ENCODE results near the gene KIAA1549. TPM values are rescaled to one million over a fixed set of nuclear protein-coding genes. Genes with fewer than 3 reads are reported as not detected.

The KIAA1549 gene
- total RNA-seq, 1 donor = 5.1 TPM

- DNase-seq (ENCODE audit: low read depth in 2 of 3, low spot score in 2 of 3) = no peak
Measured at GRCh38 chr7:138864667-138865066, 116.5 kb downstream of the KIAA1549 start.

- no peak for DNase-seq (ENCODE audit: low read depth in 2 of 3, low spot score in 2 of 3)
Measured at GRCh38 chr7:138863931-138864330, 117.3 kb downstream of the KIAA1549 start.

GRCh38 chr7:138861051-138861450, 120.1 kb downstream of the KIAA1549 start:
- no peak for DNase-seq (ENCODE audit: low read depth in 2 of 3, low spot score in 2 of 3)

GRCh38 chr7:138857728-138858127, 123.5 kb downstream of the KIAA1549 start:
- no peak for DNase-seq (ENCODE audit: low read depth in 2 of 3, low spot score in 2 of 3)

GRCh38 chr7:138854115-138854645, 127.0 kb downstream of the KIAA1549 start:
- no peak for DNase-seq (ENCODE audit: low read depth in 2 of 3, low spot score in 2 of 3)

- no peak for DNase-seq (ENCODE audit: low read depth in 2 of 3, low spot score in 2 of 3)
Measured at GRCh38 chr7:138853448-138853847, 127.7 kb downstream of the KIAA1549 start.

- DNase-seq (ENCODE audit: low read depth in 2 of 3, low spot score in 2 of 3) = no peak
Measured at GRCh38 chr7:138852469-138852868, 128.7 kb downstream of the KIAA1549 start.

- DNase-seq (ENCODE audit: low read depth in 2 of 3, low spot score in 2 of 3) = no peak
Measured at GRCh38 chr7:138849701-138850100, 131.5 kb downstream of the KIAA1549 start.

GRCh38 chr7:138848056-138848980, 132.9 kb downstream of the KIAA1549 start:
- no peak for DNase-seq (ENCODE audit: low read depth in 2 of 3, low spot score in 2 of 3)

GRCh38 chr7:138845711-138846110, 135.5 kb downstream of the KIAA1549 start:
- no peak for DNase-seq (ENCODE audit: low read depth in 2 of 3, low spot score in 2 of 3)

GRCh38 chr7:138843632-138844580, 137.3 kb downstream of the KIAA1549 start:
- no peak for DNase-seq (ENCODE audit: low read depth in 2 of 3, low spot score in 2 of 3)

- peak in 2 of 3 donors; percentile 70 to 74 for DNase-seq (ENCODE audit: low read depth in 2 of 3, low spot score in 2 of 3)
Measured at GRCh38 chr7:138842111-138842510, 139.1 kb downstream of the KIAA1549 start.

GRCh38 chr7:138838166-138838565, 143.0 kb downstream of the KIAA1549 start:
- no peak for DNase-seq (ENCODE audit: low read depth in 2 of 3, low spot score in 2 of 3)

- DNase-seq (ENCODE audit: low read depth in 2 of 3, low spot score in 2 of 3) = no peak
Measured at GRCh38 chr7:138837627-138838026, 143.6 kb downstream of the KIAA1549 start.

GRCh38 chr7:138835087-138835486, 146.1 kb downstream of the KIAA1549 start:
- peak in 1 of 3 donors; percentile 6 for DNase-seq (ENCODE audit: low read depth in 2 of 3, low spot score in 2 of 3)

GRCh38 chr7:138834583-138834982, 146.6 kb downstream of the KIAA1549 start:
- no peak for DNase-seq (ENCODE audit: low read depth in 2 of 3, low spot score in 2 of 3)

GRCh38 chr7:138833596-138833995, 147.6 kb downstream of the KIAA1549 start:
- no peak for DNase-seq (ENCODE audit: low read depth in 2 of 3, low spot score in 2 of 3)

- no peak for DNase-seq (ENCODE audit: low read depth in 2 of 3, low spot score in 2 of 3)
Measured at GRCh38 chr7:138832966-138833365, 148.2 kb downstream of the KIAA1549 start.

GRCh38 chr7:138829335-138829734, 151.9 kb downstream of the KIAA1549 start:
- no peak for DNase-seq (ENCODE audit: low read depth in 2 of 3, low spot score in 2 of 3)

GRCh38 chr7:138828302-138828701, 152.9 kb downstream of the KIAA1549 start:
- no peak for DNase-seq (ENCODE audit: low read depth in 2 of 3, low spot score in 2 of 3)

All from hematopoietic multipotent progenitor cell (in vitro differentiated cells).